H1 (cell line): ENCODE measurements around the gene ADGRV1. TPM values are rescaled to one million over a fixed set of nuclear protein-coding genes. Genes with fewer than 3 reads are reported as not detected.

Experiments
- CTCF ChIA-PET: fragments of 300-600 bp; sonication (Branson Sonifier 250); formaldehyde crosslinking; loops from one replicate; lab custom pipeline; 2021; ENCODE audit not compliant: partially characterized antibody; lab: Charles Lee
- POLR2A ChIA-PET: fragments of 300-600 bp; sonication (Branson Sonifier 250); formaldehyde crosslinking; loops from one replicate; lab custom pipeline; 2021; ENCODE audit warnings: inconsistent platforms; ENCODE audit not compliant: partially characterized antibody; lab: Charles Lee
- DNase-seq, 2 experiments: peaks; one replicate each; pipeline versions ENCODE4 v3.0.0 to v3.0.0-alpha.2; 2010 to 2022; ENCODE audit warnings: low spot score in 2 of 2, low read depth in 1 of 2, mixed read lengths in 1 of 2
- FAIRE-seq: peaks from 2 replicates; lab custom pipeline; 2011; peaks lifted over from hg19 to GRCh38; lab: Jason Lieb, UNC
- H2AFZ ChIP-seq: 2 replicates; pipeline ENCODE4 v1.8.1; 2012; ENCODE audit warnings: low read length, inconsistent platforms
- H2AK5ac ChIP-seq: 2 replicates; pipeline ENCODE4 v1.6.1; 2013; ENCODE audit warnings: low read depth, low read length
- H2BK120ac ChIP-seq: replicated peaks from 2 replicates; pipeline ENCODE3; 2013; ENCODE audit warnings: low read depth, low read length, inconsistent platforms
- H2BK12ac ChIP-seq: 2 replicates; pipeline ENCODE4 v1.6.1; 2013; ENCODE audit warnings: low read depth, low read length
- H2BK15ac ChIP-seq: 2 replicates; pipeline ENCODE4 v1.6.1; 2013; ENCODE audit warnings: low read length
- H2BK20ac ChIP-seq: 2 replicates; pipeline ENCODE4 v1.6.1; 2013; ENCODE audit warnings: low read length
- H2BK5ac ChIP-seq: 2 replicates; pipeline ENCODE4 v1.6.1; 2013; ENCODE audit warnings: low read depth, low read length
- H3K14ac ChIP-seq: 2 replicates; pipeline ENCODE4 v1.6.1; 2013; ENCODE audit warnings: inconsistent platforms; ENCODE audit not compliant: insufficient read length
- H3K18ac ChIP-seq: 2 replicates; pipeline ENCODE4 v1.6.1; 2013; ENCODE audit warnings: low read length; ENCODE audit errors: extremely low read depth
- H3K23ac ChIP-seq: 2 replicates; pipeline ENCODE4 v1.6.1; 2013; ENCODE audit warnings: inconsistent platforms; ENCODE audit not compliant: insufficient read length
- H3K23me2 ChIP-seq: 2 replicates; pipeline ENCODE4 v1.6.1; 2013; ENCODE audit warnings: low read depth, low read length
- H3K27ac ChIP-seq: 2 replicates; pipeline ENCODE4 v1.6.1; 2011; ENCODE audit warnings: low read depth, low read length, inconsistent platforms
- H3K27me3 ChIP-seq, 4 experiments: replicated peaks in 1 of 4; 1 replicate in 1 of 4; 2 replicates in 3 of 4; pipeline versions ENCODE4 v1.6.1 to v1.8.1; 2011 to 2013; ENCODE audit warnings: low read length in 3 of 4, mild to moderate bottlenecking in 3 of 4, inconsistent platforms in 2 of 4, mixed read lengths in 2 of 4, moderate library complexity in 1 of 4; ENCODE audit not compliant: control insufficient read depth in 3 of 4, insufficient read depth in 3 of 4; ENCODE audit errors: extremely low read depth in 1 of 4
- H3K36me3 ChIP-seq, 4 experiments: 2 replicates each; pipeline versions ENCODE4 v1.6.1 to v1.8.1; 2011 to 2013; ENCODE audit warnings: mild to moderate bottlenecking in 4 of 4, low read length in 3 of 4, moderate library complexity in 2 of 4, control low read depth in 1 of 4, inconsistent platforms in 1 of 4; ENCODE audit not compliant: insufficient read depth in 4 of 4, control insufficient read depth in 2 of 4
- H3K4ac ChIP-seq: replicated peaks from 2 replicates; pipeline ENCODE3; 2013; ENCODE audit warnings: low read length, low read depth, mixed read lengths, inconsistent platforms; ENCODE audit not compliant: insufficient read length
- H3K4me1 ChIP-seq, 4 experiments: replicated peaks in 1 of 4; 1 replicate in 1 of 4; 2 replicates in 3 of 4; pipeline versions ENCODE4 v1.6.1 to v1.8.1; 2011 to 2013; ENCODE audit warnings: low read length in 3 of 4, inconsistent platforms in 2 of 4, mixed read lengths in 1 of 4; ENCODE audit not compliant: insufficient read depth in 4 of 4, control insufficient read depth in 3 of 4
- H3K4me2 ChIP-seq, 2 experiments: 2 replicates each; pipeline versions ENCODE4 v1.6.1 to v1.8.1; 2011 to 2013; ENCODE audit warnings: low read depth in 2 of 2, low read length in 2 of 2, control low read depth in 1 of 2, inconsistent platforms in 1 of 2, mild to moderate bottlenecking in 1 of 2; ENCODE audit not compliant: insufficient read depth in 1 of 2
- H3K4me3 ChIP-seq, 4 experiments: fragments of 200-600, 300-600 bp in 1 of 4; sonication (generic), shearing (Covaris generic), sonication (Bioruptor Twin) in 1 of 4; 2 replicates each; pipeline versions ENCODE4 v1.5.1 to v1.8.1; 2011 to 2016; ENCODE audit warnings: low read length in 4 of 4, low read depth in 3 of 4, control low read depth in 2 of 4, inconsistent platforms in 2 of 4, mild to moderate bottlenecking in 2 of 4, mixed read lengths in 1 of 4, moderate library complexity in 1 of 4; ENCODE audit not compliant: insufficient read depth in 2 of 4; ENCODE audit errors: extremely low read depth in 1 of 4
- H3K56ac ChIP-seq: replicated peaks from 2 replicates; pipeline ENCODE3; 2013; ENCODE audit warnings: low read depth, mild to moderate bottlenecking, mixed read lengths, low read length, inconsistent platforms; ENCODE audit not compliant: insufficient read length
- H3K79me1 ChIP-seq: 2 replicates; pipeline ENCODE4 v1.6.1; 2013; ENCODE audit warnings: low read depth, low read length, control low read depth
- H3K79me2 ChIP-seq, 2 experiments: 2 replicates each; pipeline versions ENCODE4 v1.6.1 to v1.8.1; 2012 to 2013; ENCODE audit warnings: low read length in 2 of 2, mild to moderate bottlenecking in 2 of 2, inconsistent platforms in 1 of 2; ENCODE audit not compliant: insufficient read depth in 2 of 2, control insufficient read depth in 1 of 2
- H3K9ac ChIP-seq, 4 experiments: replicated peaks in 1 of 4; 1 replicate in 1 of 4; 2 replicates in 3 of 4; pipeline versions ENCODE4 v1.6.1 to v1.8.1; 2011 to 2013; ENCODE audit warnings: low read depth in 3 of 4, low read length in 3 of 4, control low read depth in 2 of 4, mild to moderate bottlenecking in 2 of 4, moderate library complexity in 2 of 4, inconsistent platforms in 1 of 4; ENCODE audit errors: extremely low read depth in 1 of 4
- H3K9me3 ChIP-seq, 2 experiments: 2 replicates each; pipeline versions ENCODE4 v1.6.1 to v1.8.1; 2012 to 2013; ENCODE audit warnings: mild to moderate bottlenecking in 2 of 2, moderate library complexity in 2 of 2, control low read depth in 1 of 2, inconsistent platforms in 1 of 2, low read depth in 1 of 2, low read length in 1 of 2, mixed read lengths in 1 of 2; ENCODE audit not compliant: insufficient read depth in 2 of 2
- H4K20me1 ChIP-seq, 2 experiments: replicated peaks in 1 of 2; 2 replicates each; pipeline versions ENCODE3 to v1.8.1; 2011 to 2013; ENCODE audit warnings: inconsistent platforms in 2 of 2, low read length in 2 of 2, mild to moderate bottlenecking in 1 of 2; ENCODE audit not compliant: insufficient read depth in 2 of 2, control insufficient read depth in 1 of 2
- H4K5ac ChIP-seq: 2 replicates; pipeline ENCODE4 v1.6.1; 2013; ENCODE audit warnings: low read length, low read depth, mixed read lengths, inconsistent platforms; ENCODE audit not compliant: insufficient read length
- H4K8ac ChIP-seq: 2 replicates; pipeline ENCODE4 v1.8.0; 2013; ENCODE audit warnings: mild to moderate bottlenecking, moderate library complexity, low read length, inconsistent platforms; ENCODE audit not compliant: insufficient read depth; ENCODE audit errors: extremely low read depth
- H4K91ac ChIP-seq: replicated peaks from 2 replicates; pipeline ENCODE3; 2013; ENCODE audit warnings: low read length, mixed read lengths, inconsistent platforms; ENCODE audit not compliant: insufficient read length
- ASH2L ChIP-seq: fragments of 200-600, 300-600 bp; sonication (generic); IDR thresholded peaks from one replicate; pipeline ENCODE4 v1.7.1; 2017; ENCODE audit warnings: low read length
- CEBPB ChIP-seq: IDR thresholded peaks from 2 replicates; pipeline ENCODE4 v1.6.1; 2012; ENCODE audit warnings: low read depth, low read length
- CTBP2 ChIP-seq: IDR thresholded peaks from 2 replicates; pipeline ENCODE4 v1.7.0; 2011; ENCODE audit warnings: borderline replicate concordance, mild to moderate bottlenecking, moderate library complexity, mixed read lengths, low read length; ENCODE audit not compliant: insufficient read depth, insufficient read length
- EGR1 ChIP-seq: IDR thresholded peaks from 2 replicates; pipeline ENCODE4 v1.6.1; 2011; ENCODE audit warnings: low read depth, low read length, borderline replicate concordance
- FOSL1 ChIP-seq: IDR thresholded peaks from 2 replicates; pipeline ENCODE4 v1.6.1; 2011; ENCODE audit warnings: mild to moderate bottlenecking, low read depth, low read length, moderate library complexity; ENCODE audit not compliant: insufficient read depth
- RXRA ChIP-seq: IDR thresholded peaks from 2 replicates; pipeline ENCODE4 v1.6.1; 2011; ENCODE audit warnings: low read depth, mild to moderate bottlenecking, low read length, moderate library complexity; ENCODE audit not compliant: insufficient read depth
- YY1 ChIP-seq: IDR thresholded peaks from 2 replicates; pipeline ENCODE4 v1.6.1; 2011; ENCODE audit warnings: low read depth, mild to moderate bottlenecking, low read length
- WGBS, 2 experiments: shearing (Covaris generic) in 1 of 2; methylation state at CpG; one replicate each; pipeline versions ENCODE4 v1.1.6 to v1.1.7; 2013 to 2015; ENCODE audit warnings: low lambda C conversion rate in 2 of 2, mixed read lengths in 2 of 2, inconsistent platforms in 1 of 2, low coverage in 1 of 2, missing lambda C conversion rate in 1 of 2; ENCODE audit not compliant: insufficient replicate concordance in 2 of 2, insufficient coverage in 1 of 2, insufficient read length in 1 of 2; ENCODE audit errors: extremely low coverage in 1 of 2, missing lambda C conversion rate in 1 of 2; 5-methylcytosine and 5-hydroxymethylcytosine counted together
- polyA plus RNA-seq, 7 experiments: library from polyadenylated mRNA; depleted of rRNA in 3 of 7; stranded (reverse) in 5 of 7; unstranded in 2 of 7; fragments of >200 nt in 5 of 7; fragments of 200-250 nt in 2 of 7; gene quantifications; 1 replicate in 5 of 7; 2 replicates in 1 of 7; 4 replicates in 1 of 7; pipeline versions ENCODE4 v1.2.1 to v1.2.3, GENCODE V29; 2011 to 2013; ENCODE audit warnings: missing spikeins in 2 of 7, mixed read lengths in 2 of 7
- total RNA-seq: library from RNA; stranded (reverse); fragmentation: NEBNext Ultra II Directional; extraction: Animal tissue kit (Norgen Biotek cat#: 25700); gene quantifications from 2 replicates; pipeline ENCODE4 v1.2.1, GENCODE V29; 2021

Gene ADGRV1
- total and polyA plus RNA-seq, 2 of the 8 experiments (the other 6 are each of a cell fraction or from before 2014, with no cell fraction given) = 53.1 to 62.2 TPM

- no peak overlapping the region for H4K91ac ChIP-seq
- H3K27me3 ChIP-seq = no peaks in the 10 kb centered on the region
- no peaks in the 10 kb centered on the region for H4K20me1 ChIP-seq
- no peak overlapping the region for H3K18ac ChIP-seq
- no peak overlapping the region for H3K27ac ChIP-seq
- H3K9ac ChIP-seq = no peak overlapping the region
- POLR2A ChIA-PET = no interaction called here
- H3K23ac ChIP-seq = no peak overlapping the region
- H2BK120ac ChIP-seq = no peak overlapping the region
- H2BK5ac ChIP-seq = no peak overlapping the region
- TF ChIP-seq CEBPB (peak; percentile 67; the same call in 1 of the 2 replicates), ASH2L (no peak), EGR1 (no peak), RXRA (no peak), FOSL1 (no peak), CTBP2 (no peak), YY1 (no peak)
- TF ChIP-seq, all 59 proteins: peak for 1
- H3K14ac ChIP-seq = no peak overlapping the region
- no peak for DNase-seq
- H2BK20ac ChIP-seq = no peak overlapping the region
- no peak overlapping the region for H4K5ac ChIP-seq
- H3K79me1 ChIP-seq = no peaks in the 10 kb centered on the region
- H3K4me2 ChIP-seq = no peak overlapping the region
- no peak overlapping the region for H2BK12ac ChIP-seq
- H3K4me1 ChIP-seq = peaks cover 0 to 5% (median 2%) of the 10 kb centered on the region in 4 experiments; a peak in 2 of 7 replicates
- no peak overlapping the region for H2BK15ac ChIP-seq
- no peak overlapping the region for H3K56ac ChIP-seq
- H3K4ac ChIP-seq = no peak overlapping the region
- no peak overlapping the region for H2AK5ac ChIP-seq
- no peak overlapping the region for H2AFZ ChIP-seq
- CTCF ChIA-PET = interaction anchor here (0.6 kb wide), 1 partner anchor 10 kb away, joined by 3 read pairs; no protein-coding TSS in a partner anchor
- H3K23me2 ChIP-seq = peaks cover under 1% of the 10 kb centered on the region; the same call in 1 of the 2 replicates
- H3K36me3 ChIP-seq = no peaks in the 10 kb centered on the region
- no peak for FAIRE-seq
- H3K9me3 ChIP-seq = no peaks in the 10 kb centered on the region
- H3K4me3 ChIP-seq = no peak overlapping the region
- 96% methylated on average over 3 of the region's 3 CpGs; no CpG with 5 or more reads in 1 of the 2 experiments for WGBS, 2 experiments
- H3K79me2 ChIP-seq = no peaks in the 10 kb centered on the region
- no peak overlapping the region for H4K8ac ChIP-seq
These were observed 23.7 kb upstream of the ADGRV1 start for GRCh38 chr5:90534922-90535321.
